SK-MEL-5 (cell line): ENCODE measurements around the gene TREML1. TPM values are rescaled to one million over a fixed set of nuclear protein-coding genes. Genes with fewer than 3 reads are reported as not detected.
"Not testable (repeated sequence)": the region's sequence is repeated elsewhere in the genome, so short reads cannot be mapped to it uniquely, and the experiment has no call there.

ENCODE experiments used
- DNase-seq: peaks from one replicate; pipeline ENCODE4 v3.0.0-alpha.2; 2016; ENCODE audit warnings: low read depth, low spot score
- in situ Hi-C: cut with HindIII; loops from 2 replicates; pipeline ENCODE4 v1.10.0; 2016; ENCODE audit warnings: low sequenced_read_pairs, high pct_unique_total_duplicates, low pct_unique_long_range_greater_than_20kb
- polyA plus RNA-seq, 2 experiments: library from polyadenylated mRNA; depleted of rRNA; stranded (reverse); fragments of >200 nt; gene quantifications; 2 replicates each; pipeline ENCODE4 v1.2.3, GENCODE V29; 2015
- total RNA-seq: library from RNA; depleted of rRNA; stranded (reverse); fragments of >200 nt; shearing (Covaris generic); gene quantifications from 2 replicates; pipeline ENCODE4 v1.2.3, GENCODE V29; 2014; rRNA removed

Gene TREML1
- not detected in 2 replicates for total RNA-seq
- polyA plus RNA-seq (2015; cell fraction: cytosol; rRNA removed): not detected in 2 replicates
- polyA plus RNA-seq (2015; cell fraction: nucleus; rRNA removed): not detected in 2 replicates

GRCh38 chr6:41153992-41154625 lies at the start of gene TREML1:
TREML1 (minus strand) TSS chr6:41154347; CDS start chr6:41154288, 59 bp downstream.
- no peak for DNase-seq
- in situ Hi-C loops: no loop called here

GRCh38 chr6:41201764-41202173 lies 47.6 kb upstream of the TREML1 start:
- DNase-seq: no peak
- in situ Hi-C loops: no loop called here

- in situ Hi-C loops: no loop called here
- no peak for DNase-seq
Observed at GRCh38 chr6:41200901-41201763, 47.0 kb upstream of the TREML1 start, which contains the start of gene TREML2. TREML2 (minus strand) TSS chr6:41201149; CDS start chr6:41201008, 141 bp downstream.

- no peak for DNase-seq
- in situ Hi-C loops: no loop called here
Observed at GRCh38 chr6:41200296-41200900, 46.3 kb upstream of the TREML1 start.

GRCh38 chr6:41199552-41200246 lies 45.6 kb upstream of the TREML1 start:
- DNase-seq: no peak
- in situ Hi-C loops: loop anchor here (25.0 kb wide), 1 partner anchor 112 kb away; no protein-coding TSS in a partner anchor

GRCh38 chr6:41197234-41197633 lies 43.1 kb upstream of the TREML1 start:
- DNase-seq: no peak
- in situ Hi-C loops: loop anchor here (25.0 kb wide), 1 partner anchor 110 kb away; no protein-coding TSS in a partner anchor

- DNase-seq: no peak
- in situ Hi-C loops: loop anchor here (25.0 kb wide), 1 partner anchor 107 kb away; no protein-coding TSS in a partner anchor
Observed at GRCh38 chr6:41194386-41194785, 40.2 kb upstream of the TREML1 start.

- DNase-seq: no peak
- in situ Hi-C loops: loop anchor here (25.0 kb wide), 1 partner anchor 107 kb away; no protein-coding TSS in a partner anchor
Observed at GRCh38 chr6:41193884-41194283, 39.7 kb upstream of the TREML1 start.

- in situ Hi-C loops: loop anchor here (25.0 kb wide), 1 partner anchor 106 kb away; no protein-coding TSS in a partner anchor
- DNase-seq: no peak
Observed at GRCh38 chr6:41193171-41193734, 39.1 kb upstream of the TREML1 start.

- in situ Hi-C loops: loop anchor here (25.0 kb wide), 1 partner anchor 104 kb away; no protein-coding TSS in a partner anchor
- DNase-seq: peak; percentile 64
Observed at GRCh38 chr6:41191569-41191968, 37.4 kb upstream of the TREML1 start.

- DNase-seq: no peak
- in situ Hi-C loops: loop anchor here (25.0 kb wide), 1 partner anchor 103 kb away; no protein-coding TSS in a partner anchor
Observed at GRCh38 chr6:41190791-41191190, 36.6 kb upstream of the TREML1 start.

GRCh38 chr6:41189967-41190366 lies 35.8 kb upstream of the TREML1 start:
- in situ Hi-C loops: loop anchor here (25.0 kb wide), 1 partner anchor 103 kb away; no protein-coding TSS in a partner anchor

GRCh38 chr6:41189046-41189445 lies 34.9 kb upstream of the TREML1 start:
- not testable (repeated sequence) for DNase-seq
- in situ Hi-C loops: loop anchor here (25.0 kb wide), 1 partner anchor 102 kb away; no protein-coding TSS in a partner anchor

More at GRCh38 chr6:41189967-41190366, 35.8 kb upstream of the TREML1 start:
- DNase-seq: no peak

GRCh38 chr6:41187924-41188886 lies 34.1 kb upstream of the TREML1 start:
- in situ Hi-C loops: loop anchor here (25.0 kb wide), 1 partner anchor 101 kb away; no protein-coding TSS in a partner anchor
- no peak for DNase-seq

GRCh38 chr6:41186031-41186562 lies 31.9 kb upstream of the TREML1 start:
- DNase-seq: no peak
- in situ Hi-C loops: loop anchor here (25.0 kb wide), 1 partner anchor 99 kb away; no protein-coding TSS in a partner anchor
